ENCODE results near the gene GREB1L.

GRCh38 chr18:21230436-21230835 lies 11.6 kb upstream of the GREB1L start:
- no peak for TF ChIP-seq CTCF (IDR thresholded peaks at IDR 0.05)
- no peak for TF ChIP-seq POLR2A (IDR thresholded peaks at IDR 0.05)

Measured in vagina (tissue), 2 donors.